SK-MEL-5 (cell line): ENCODE data around the gene CACNA1D. TPM values are rescaled to one million over a fixed set of nuclear protein-coding genes. Genes with fewer than 3 reads are reported as not detected.

Source experiments
- DNase-seq: peaks from one replicate; pipeline ENCODE4 v3.0.0-alpha.2; 2016; ENCODE audit warnings: low read depth, low spot score
- in situ Hi-C: cut with HindIII; loops from 2 replicates; pipeline ENCODE4 v1.10.0; 2016; ENCODE audit warnings: low sequenced_read_pairs, high pct_unique_total_duplicates, low pct_unique_long_range_greater_than_20kb
- total RNA-seq: library from RNA; depleted of rRNA; stranded (reverse); fragments of >200 nt; shearing (Covaris generic); gene quantifications from 2 replicates; pipeline ENCODE4 v1.2.3, GENCODE V29; 2014

Gene CACNA1D
- total RNA-seq, 1 experiment from 2014 or later, result 3.2 TPM

DNA sequence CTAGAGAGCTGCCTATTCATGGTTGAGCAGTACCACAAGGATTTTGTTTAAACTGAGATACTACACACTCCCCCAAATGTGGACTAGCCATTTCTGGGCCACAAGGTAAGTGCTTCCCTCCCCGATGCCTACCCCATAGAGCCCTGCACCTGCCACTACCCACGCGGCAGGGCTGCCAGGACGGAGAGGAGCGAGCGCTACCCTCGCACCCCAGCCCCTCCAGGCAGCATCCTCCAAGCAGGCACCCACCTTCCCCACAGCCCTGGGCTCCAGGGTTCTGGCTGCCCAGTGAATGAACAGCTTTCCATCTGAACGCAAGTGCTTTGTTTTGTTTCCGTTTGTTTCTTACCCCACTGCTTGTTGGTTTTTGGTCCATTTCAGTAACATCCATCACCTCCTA lies 292.6 kb downstream of the CACNA1D start:
- DNase-seq, result no peak
- in situ Hi-C loops, result no loop called here

DNA sequence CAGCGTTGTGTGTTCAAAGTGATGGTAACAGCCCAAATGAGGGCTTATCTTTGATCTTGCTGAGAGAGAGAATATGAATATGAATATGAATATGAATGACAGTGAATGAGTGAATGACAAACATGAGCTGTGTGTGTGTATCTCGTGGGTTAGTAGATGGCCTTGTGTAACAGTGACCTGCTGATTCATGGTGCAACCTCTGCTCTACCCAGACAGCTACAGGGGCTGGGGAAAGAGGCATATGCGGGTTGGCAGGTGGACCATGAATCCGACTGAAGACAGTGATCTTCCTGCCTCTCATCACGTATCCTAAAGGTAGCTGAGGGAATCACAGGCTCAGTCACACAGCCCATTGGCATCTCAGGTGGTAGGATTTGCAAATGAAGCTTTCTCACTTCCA lies 293.6 kb downstream of the CACNA1D start:
- in situ Hi-C loops, result no loop called here
- no peak for DNase-seq

DNA sequence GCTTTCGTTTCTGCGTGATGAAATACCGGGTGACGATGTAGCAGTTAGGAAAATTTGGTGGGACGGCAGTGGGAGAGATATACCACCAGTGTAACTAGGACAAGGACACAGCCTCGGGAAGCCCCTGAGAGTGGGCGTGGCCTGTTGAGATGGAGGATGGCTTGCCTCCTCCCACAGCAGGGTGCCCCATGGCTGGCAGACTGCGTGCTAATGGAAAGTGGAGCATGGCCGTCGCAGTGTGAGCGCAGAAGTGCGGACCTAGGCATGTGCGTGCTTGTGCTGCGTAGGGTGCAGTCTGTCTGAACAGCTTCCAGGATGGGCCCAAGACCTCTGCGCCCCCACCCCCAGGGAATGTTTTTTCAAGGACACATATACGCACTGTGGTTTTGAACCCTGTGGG lies 295.0 kb downstream of the CACNA1D start:
- no peak for DNase-seq
- in situ Hi-C loops, result no loop called here

DNA sequence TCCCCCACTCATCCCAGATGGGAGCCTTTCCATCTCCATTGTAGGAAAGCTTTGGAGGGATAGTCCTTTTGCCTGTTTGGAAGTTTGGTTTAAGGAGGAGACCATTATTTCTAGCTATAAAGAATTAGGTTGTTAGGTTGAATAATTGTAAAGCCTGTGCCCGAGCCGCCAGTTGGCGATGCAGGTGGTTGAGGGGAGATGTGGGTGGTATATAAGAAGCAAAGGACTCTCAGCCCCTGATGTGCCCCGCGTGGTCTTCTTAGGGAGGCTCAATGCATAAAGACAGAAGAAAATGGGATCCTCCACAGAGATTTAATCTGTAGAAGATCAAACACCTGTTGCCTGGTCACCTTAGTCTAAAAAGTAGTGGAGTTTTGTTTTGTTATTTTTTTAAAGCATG lies 296.1 kb downstream of the CACNA1D start:
- in situ Hi-C loops, result no loop called here

DNA sequence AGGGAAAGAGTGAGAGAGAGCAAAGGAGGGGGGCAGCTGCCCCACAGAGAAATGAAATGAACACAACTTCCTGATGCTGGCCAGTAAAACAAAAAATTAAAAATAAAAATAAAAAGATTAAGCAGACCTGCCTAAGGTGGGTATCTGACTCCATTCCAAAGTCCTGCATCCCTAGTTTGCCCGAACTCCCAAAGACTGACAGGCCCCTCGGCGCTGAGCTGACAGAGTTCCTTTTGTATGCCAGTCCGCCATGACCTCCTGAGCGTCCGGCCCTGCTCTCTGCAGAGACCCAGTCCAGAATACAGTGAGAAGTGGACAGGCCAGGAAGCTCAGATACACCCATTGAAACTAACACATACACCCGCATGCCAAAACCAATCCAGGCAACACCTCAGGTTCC lies 296.9 kb downstream of the CACNA1D start:
- in situ Hi-C loops, result no loop called here
- no peak for DNase-seq

More for the DNA sequence above, 296.1 kb downstream of the CACNA1D start:
- no peak for DNase-seq

DNA sequence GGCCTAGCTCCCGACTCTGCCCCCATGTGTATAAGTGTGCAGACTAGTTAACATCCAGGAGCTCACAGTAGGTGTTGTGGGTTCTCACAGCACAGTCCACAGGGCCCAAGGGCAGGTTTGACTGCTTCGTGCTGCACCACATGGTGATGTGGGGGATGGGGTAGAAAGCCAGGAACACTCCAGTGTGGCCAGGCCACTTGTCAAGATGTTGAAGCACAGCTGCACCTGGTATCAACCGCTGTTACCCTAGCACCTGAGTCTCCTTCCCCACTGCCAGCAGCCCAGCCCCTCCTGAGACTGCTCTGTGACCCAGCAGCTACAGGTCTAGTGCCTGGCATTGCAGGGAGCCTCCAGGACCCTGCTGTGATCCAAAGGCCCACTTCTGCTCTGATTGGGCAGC lies 298.5 kb downstream of the CACNA1D start:
- in situ Hi-C loops, result no loop called here
- DNase-seq, result no peak

DNA sequence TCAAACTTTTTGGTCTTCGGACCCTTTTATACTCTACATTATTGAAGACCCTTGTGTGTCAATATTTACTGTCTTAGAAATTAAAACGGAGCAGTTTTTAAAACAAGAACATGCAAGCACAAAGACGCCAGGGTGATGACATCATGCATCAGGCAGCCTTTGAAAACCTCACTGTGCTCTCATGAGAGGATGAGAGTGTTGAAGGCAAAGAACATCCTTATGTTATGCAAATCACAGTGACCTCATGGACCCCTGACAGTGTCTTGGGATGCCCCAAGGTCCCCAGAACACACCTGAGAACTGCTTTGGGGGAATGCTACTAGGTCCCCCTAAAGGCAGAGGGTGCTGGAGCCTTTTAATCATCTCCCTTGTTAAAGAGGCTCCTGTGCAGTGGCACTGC lies 300.2 kb downstream of the CACNA1D start:
- in situ Hi-C loops, result no loop called here
- no peak for DNase-seq

DNA sequence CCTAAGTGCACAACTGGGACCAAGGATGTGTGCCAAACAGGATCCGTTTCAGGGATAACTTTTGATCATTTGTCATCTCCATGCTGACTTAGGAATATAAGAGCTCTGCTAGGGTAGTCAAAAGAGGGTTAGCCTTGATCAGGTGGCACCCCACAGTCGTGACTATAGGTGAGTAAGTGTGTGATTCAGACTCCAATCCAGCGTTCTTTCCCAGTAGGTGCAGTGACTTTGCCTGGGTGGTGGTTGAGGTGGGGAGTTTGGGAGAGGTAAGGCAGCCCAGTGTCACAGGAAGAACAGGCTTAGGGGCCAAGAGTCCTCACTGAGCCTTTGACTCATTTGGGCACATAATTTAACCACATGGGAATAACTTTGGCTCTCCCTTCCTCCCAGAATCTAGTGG lies 300.8 kb downstream of the CACNA1D start:
- in situ Hi-C loops, result no loop called here

DNA sequence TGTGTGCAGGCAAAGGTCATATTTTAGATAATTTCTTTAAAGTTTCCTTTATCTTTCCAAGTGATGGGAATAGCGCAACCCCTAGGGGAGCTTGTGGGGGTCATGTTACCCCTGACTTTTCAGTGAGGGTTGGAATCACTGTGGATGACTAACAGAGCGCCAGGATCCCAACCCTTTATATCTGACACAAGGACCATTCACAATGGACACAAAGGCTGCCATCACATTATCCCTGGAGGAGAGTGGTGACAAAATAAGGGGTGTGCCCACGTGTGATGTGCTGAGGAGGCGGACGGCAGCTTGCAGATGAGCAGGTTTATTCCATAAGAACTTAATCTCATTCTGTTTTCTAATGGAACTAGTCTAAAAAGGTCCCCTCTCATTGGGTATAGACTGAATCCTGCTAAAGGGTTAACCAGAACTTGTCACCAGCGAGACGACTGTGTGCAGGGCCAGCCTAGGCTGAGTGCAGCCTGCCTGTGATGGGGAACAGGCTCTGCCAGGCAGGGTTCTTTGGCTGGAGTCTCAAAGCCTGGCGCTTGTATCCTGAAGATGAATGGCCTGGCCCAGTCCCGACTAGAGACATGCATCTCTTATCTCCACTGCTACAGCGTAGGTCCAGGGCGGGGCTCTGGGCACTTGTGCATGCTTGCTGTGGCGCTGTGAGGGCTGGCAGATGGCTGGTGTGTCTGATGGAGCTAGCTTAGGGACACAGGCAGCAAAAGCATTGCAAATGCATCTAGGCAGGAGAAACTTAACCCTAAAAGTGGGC lies 301.6 kb downstream of the CACNA1D start:
- in situ Hi-C loops, result no loop called here

More for the DNA sequence above, 300.8 kb downstream of the CACNA1D start:
- DNase-seq, result no peak

DNA sequence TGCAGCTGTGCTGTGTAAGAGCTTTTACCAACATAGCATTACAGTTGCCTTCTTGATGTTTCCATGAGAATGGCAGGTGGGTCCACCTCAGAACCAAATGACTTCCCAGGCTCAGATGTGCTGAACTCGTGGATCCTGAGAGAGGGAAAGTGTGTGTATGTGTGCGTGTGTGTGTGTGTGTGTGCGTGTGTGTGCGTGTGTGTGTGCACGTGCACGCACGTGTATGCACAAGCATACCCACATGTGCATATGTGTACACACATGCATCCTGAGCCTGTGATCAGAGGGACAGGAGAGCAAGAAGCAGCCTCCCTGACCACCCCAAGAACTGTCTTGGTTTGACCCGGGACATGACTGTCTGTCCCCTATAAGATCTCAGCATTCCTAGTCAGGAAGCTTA lies 303.7 kb downstream of the CACNA1D start:
- in situ Hi-C loops, result no loop called here
- no peak for DNase-seq

More for the DNA sequence above, 301.6 kb downstream of the CACNA1D start:
- no peak for DNase-seq

DNA sequence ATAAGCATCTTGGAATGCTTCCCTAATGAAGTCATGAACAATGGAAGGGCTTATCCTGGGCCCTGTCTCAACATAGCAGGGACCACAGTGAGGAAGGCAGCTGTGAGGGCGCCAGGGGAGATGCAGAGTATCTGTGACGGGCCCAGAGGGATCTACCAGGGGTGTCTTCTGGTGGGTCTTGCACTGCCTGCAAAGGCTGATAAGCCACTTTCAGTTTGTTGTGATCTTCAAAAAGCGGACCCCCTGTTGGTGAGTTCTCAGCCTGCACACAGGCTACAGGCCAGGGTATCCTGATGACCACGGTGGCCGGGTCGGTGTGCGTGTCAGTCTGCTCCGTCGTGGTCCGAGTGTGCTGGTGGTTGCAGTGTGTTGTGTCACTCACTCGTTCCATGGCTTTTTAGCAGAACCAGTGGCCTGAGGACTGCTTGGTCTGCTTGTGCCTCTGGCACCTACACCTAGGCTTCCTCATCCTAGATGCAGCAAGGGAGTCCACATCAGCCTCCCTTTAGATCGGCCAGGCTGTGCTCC lies 305.0 kb downstream of the CACNA1D start:
- in situ Hi-C loops, result no loop called here
- no peak for DNase-seq

DNA sequence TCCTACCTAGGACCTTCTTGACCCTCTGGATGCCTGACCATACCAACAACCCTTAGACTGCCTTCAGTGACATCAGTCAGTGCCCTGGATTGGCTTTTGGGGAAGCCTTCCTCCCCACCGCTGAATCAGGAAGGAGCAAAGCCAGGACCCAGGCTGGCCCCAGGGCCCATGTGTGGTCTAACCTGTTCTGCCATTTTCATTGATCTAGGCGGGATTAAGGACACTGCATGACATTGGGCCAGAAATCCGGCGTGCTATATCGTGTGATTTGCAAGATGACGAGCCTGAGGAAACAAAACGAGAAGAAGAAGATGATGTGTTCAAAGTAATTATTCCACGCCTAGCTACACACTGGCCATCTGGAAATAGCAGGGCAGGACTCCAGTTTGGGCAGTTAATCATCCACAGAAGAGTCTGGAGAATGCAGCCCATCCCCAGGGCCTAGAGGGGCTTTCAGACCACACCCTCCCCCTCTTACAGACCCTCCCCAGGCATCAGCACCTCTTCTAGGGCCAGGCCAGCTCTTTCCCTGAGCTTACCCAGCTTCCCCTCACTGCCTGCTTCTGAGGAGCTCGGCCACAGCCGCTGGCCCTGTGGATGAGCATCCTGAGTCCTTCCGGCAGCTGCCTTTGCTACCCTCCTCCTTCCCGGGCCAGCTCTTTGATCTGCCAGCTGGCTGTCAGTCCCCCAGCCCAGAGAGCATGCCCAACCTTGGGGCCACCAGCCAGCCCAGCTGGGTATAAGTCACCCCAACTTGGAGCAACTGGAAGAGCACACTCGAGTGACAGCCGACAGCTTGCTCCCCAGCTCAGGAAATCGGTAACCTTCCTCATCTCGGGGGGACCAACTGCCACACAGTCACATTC lies 305.9 kb downstream of the CACNA1D start:
- no peak for DNase-seq
- in situ Hi-C loops, result no loop called here

DNA sequence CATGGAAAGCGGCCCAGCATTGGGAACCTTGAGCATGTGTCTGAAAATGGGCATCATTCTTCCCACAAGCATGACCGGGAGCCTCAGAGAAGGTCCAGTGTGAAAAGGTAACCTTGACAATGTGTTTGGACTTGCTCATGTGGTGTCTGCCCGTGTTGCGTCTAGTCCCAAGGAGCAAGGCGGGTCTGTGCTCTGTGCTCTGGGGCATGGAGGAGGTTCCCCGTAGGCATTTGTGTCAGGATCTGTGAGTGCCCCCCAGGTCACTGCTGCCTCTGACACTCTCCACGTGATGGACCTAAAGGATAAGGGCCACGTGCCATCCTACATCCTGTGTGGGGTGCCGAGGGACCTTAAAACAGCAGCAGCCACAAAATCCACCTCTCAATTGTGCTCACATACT lies 306.9 kb downstream of the CACNA1D start:
- DNase-seq, result no peak
- in situ Hi-C loops, result no loop called here

DNA sequence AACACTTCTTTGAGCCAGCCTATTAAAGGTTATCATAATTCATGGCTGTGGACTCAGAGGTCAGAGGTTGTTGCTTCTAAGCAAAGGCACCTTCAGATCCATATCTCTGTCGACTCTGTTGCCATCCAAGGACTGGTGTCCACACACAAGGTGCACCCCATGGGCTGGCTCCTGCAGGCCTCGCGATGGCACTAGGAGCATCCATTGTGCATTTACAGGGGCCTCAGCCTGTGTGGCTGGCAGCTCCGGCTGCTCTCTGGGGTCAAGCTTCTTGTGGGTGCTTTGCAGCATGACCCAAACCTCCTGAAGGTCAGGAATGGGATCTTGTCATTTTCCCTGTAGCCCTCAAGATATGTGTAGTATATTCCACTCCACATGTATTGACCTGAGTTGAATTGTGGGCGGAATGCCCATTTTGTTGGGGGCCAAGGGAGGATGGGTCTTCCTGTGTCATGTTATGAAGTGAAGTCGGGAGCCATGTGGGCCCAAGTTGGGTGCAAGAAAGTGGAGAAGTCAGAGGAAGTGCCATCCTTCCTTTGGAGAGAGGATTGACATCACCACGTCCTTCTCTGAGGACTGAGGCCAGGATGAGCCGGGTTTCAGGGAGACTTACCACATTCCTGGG lies 308.0 kb downstream of the CACNA1D start:
- DNase-seq, result no peak
- in situ Hi-C loops, result no loop called here

DNA sequence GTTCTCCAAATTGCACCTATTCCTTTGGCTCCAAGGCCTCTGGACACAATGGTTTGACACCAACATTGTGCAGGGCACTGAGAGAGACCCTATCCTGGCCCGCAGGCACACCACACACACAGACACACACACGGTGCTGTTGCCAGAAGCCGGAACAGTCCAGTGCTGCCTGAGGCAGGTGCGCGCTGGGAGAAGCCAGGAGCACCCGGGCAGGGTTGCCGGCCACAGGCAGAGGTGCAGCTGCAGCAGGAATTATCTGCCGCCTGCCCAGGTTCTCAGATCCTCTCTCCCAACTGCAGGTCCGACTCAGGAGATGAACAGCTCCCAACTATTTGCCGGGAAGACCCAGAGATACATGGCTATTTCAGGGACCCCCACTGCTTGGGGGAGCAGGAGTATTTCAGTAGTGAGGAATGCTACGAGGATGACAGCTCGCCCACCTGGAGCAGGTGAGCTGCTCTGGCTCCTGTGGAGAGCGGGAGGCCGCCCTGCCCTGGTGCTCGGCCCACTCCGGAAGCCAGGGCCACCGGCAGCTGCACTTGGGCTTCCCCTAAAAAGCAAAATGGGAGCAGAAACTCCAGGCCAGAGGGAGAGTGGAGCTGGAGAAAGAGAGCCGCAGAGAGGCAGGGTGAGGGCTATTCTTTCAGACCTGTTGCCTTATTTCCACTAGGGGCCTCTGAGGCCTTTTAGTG lies 308.9 kb downstream of the CACNA1D start:
- no peak for DNase-seq
- in situ Hi-C loops, result no loop called here

DNA sequence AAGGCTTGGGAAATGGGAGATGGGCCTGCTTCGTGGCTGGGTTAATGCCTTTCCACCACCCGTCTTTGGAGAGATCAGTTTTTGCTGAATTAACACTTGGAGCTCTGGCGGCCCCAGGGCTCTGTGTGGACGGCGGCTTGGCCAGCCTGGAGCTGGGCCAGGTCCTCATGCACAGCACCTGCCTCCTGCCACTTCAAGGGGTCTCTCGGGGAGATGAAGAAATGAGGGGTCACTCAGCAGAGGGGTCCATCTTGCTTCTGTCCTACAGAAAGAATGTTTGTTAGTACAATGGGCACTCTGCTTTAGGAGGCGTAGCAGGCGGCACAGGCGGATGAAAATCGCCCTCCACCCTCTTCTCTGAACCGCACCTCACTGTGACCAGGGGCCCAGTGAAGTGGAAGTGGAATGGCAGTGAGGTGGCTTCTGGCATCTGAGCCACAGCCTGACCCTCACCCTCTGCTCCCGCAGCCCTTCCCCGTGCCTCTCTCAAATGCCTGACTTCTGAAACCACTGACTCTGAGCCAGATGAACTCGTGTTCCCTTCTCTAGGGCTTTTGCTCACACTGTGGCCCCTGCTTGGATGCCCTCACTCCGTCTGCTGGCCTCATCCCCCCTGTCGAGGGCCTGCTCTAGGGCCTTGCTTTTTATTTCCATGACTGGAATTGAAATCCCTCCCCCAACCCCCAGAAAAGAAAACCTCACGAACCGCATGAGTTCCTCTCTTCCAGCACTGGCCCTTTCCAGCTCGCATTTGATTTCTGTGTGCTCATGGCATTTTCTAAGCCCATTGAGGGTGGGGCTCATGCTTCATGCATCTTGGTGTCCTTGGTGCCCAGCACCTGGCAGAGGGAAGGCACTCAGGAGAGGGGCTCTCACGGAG lies 309.6 kb downstream of the CACNA1D start:
- in situ Hi-C loops, result no loop called here

More for the DNA sequence above, 309.6 kb downstream of the CACNA1D start:
- no peak for DNase-seq
